Activated CD4-positive, CD25-positive, alpha-beta regulatory T cell treated with anti-CD3 and anti-CD28 coated beads, Interleukin-2, amount 50 U/mL, for 24 hours (primary cell): ENCODE measurements around the gene C1QTNF6.
"Not testable (repeated sequence)": the region's sequence is repeated elsewhere in the genome, so short reads cannot be mapped to it uniquely, and the experiment has no call there.

Source experiments
- ATAC-seq, 2 donors: fragments of 150-1000 bp; cut with Tn5 transposase; one replicate each; pipeline ENCODE4 v1.10.0; 2021; ENCODE audit warnings: mild to moderate bottlenecking in 1 of 2, moderate library complexity in 1 of 2

Gene C1QTNF6

DNA sequence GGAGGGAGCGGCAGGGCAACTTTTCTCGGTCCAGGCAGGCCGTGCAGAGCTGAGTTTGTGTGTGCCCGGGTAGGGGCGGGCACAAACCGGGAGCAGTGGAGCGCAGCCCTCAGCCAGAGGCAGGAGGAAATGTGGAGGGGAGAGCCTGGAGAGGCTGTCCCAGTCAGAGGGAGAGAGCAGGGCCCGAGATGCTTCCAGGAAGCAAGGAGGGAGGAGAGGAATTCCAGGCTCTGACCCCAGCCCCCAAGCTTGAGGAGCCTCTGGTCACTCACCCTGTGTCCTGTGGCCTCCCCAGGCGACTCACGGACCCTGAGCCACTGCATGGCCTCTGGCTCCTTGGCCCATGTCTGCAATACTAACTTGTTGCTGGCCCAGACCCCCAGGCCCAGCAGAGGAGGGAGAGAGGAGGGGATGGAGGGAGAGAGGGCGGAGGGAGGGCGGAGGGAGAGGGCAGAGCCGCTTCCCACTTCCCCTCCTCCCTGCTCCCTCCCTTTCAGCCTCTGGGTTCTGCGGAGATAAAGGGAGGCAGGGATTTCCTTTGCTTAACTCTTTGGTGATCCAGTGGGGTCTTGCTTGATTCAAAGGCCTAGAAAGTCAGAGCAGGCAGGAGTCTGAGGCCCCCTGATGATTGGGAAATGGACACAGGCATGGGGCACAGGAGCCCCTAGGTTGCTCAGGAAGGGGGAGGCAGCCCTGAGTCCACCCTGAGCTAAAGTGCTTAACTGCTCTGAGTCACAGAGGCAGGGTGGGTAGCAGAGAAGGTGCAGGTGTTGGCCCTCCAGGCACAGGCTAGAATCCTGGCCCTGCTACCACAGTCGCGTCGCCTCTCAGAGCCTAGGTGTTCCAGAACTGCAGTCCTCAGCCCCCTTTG lies at the start of gene C1QTNF6:
C1QTNF6 (minus strand) TSS at position 357 of the 871 bp plus-strand sequence; CDS start at position 323, 34 bp downstream.
- ATAC-seq: peak; percentile 23 to 31

DNA sequence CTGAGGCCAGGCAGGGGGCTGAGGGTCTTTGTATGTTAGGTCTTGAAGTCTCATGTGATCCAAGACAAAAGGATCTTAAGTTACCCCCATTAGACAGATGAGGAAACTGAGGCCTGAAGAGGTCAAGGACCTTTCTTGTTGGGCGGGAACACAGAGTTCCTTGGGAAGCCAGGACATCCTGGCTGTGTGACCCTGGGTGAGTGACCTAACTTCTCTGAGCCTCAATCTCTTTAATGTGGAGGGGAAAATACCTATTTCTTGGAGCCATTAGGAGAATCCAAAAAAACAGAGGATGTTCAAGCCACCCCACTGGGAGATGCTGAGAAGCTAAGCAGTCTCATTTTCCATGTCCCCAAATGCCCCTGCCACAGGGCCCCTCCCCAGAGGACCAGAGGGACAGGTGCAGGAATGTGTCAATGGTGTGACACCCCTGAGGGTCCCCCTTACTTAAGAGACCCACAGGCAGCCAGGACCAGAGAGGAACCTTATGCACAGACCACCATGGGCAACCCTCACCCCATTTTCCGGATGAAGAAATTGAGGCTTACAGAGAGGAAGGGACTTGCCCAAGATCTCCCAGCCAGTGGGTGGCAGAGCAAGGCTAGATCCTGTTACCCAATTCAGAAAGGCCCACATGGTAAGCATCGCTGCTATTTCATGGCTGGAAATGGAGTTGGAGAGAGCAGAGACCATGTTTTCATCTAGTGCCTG lies 48.0 kb upstream of the C1QTNF6 start:
- ATAC-seq: no peak

DNA sequence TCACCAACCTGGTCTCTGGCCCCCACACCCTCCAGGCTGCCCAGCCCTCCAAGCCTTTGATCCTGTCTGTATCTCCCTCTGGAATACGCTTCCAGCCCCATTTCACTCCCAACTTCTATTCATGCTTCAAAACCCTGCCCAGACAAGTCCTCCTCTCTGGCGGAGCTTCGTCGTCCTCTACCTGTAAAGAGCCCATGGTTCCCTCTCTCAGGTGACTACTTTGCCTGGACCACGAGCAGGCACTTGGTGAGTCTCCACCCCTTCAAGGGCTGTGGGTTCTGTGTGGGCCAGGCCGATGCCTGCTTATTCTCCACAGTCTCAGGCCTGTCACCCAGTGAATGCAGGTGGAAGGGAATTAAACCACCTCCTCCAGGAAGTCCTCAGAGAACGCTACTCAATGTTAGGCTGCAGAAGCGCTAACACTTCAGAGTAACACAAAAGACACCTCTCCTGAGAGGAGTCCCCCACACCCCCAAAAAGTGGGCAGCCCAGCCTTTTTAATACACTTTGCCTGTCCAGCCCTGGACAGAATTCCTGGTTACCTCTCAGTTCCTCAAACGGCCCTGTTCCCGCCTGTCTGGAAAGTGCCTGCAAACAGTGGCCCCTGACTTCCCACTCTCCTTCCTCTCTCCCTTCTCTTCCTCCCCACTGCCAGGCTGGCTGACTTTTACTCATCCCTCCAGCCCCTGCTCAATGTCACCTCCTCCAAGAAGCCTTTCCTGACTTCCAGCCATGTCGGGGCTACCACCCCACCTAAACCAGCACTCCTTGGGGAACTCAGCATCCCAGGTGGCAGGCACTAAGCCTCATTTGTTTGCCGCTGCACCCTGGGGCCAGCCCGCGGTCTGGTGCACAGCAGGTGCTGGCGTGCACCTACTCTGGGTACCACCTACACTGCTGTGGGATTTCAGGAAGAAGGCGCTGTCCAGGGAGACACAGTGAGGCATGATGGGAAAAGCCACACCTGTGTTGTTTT lies 47.0 kb upstream of the C1QTNF6 start:
- ATAC-seq: no peak

DNA sequence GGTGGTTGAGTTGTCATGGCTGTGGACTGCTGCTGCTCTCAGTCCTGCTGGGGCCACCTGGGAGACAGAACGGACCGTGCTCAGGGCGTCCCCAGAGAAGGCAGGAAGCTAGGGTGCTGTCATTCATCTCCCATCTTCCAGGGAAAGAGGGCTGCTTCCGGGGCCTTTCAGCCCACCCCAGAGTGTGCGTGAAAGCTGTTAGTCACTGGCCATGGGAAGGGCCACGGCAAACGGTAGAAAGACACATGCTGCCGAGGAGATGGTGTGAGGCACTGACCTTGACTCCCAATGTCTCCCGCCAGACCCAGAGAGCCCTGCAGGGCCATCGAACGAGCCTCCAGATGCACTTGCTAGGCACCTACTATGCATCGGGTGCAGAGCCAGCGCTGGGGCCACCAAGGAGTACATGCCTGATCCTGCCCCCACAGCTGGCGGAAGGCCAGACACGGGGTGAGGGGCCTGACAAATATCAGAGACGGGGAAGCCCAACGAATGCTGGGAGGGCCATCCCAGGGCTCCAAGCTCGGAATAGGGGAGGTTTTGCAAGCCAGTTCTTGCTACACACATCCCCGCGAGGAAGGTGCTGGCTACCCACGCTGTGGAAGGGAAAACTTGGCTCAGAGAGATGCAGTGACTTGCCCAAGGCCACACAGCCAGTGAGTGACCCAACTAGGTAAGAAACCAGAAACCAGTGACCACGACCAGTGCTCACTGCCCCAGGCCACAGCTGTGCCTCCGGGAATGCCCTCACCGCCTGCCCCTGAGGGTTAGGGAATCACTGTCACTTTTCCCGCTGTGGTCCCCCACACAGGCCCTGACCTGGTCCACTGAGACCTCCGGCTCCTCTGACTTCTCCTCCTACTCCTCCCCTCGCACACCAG lies 45.9 kb upstream of the C1QTNF6 start:
- ATAC-seq: no peak

DNA sequence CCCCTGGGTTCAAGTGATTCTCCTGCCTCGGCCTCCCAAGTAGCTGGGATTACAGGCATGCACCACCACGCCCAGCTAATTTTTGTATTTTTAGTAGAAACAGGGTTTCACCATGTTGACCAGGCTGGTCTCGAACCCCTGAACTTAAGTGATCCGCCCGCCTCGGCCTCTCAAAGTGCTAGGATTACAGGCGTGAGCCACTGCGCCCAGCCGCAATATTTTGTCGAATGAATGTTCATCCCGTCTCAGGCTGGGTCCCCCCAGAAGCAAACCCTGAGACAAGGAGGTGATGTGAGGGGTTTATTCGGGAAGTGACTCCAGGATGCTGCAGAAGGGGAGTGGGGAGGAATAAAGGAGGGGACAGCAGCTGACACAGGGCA lies 45.3 kb upstream of the C1QTNF6 start:
- not testable (repeated sequence) for ATAC-seq

DNA sequence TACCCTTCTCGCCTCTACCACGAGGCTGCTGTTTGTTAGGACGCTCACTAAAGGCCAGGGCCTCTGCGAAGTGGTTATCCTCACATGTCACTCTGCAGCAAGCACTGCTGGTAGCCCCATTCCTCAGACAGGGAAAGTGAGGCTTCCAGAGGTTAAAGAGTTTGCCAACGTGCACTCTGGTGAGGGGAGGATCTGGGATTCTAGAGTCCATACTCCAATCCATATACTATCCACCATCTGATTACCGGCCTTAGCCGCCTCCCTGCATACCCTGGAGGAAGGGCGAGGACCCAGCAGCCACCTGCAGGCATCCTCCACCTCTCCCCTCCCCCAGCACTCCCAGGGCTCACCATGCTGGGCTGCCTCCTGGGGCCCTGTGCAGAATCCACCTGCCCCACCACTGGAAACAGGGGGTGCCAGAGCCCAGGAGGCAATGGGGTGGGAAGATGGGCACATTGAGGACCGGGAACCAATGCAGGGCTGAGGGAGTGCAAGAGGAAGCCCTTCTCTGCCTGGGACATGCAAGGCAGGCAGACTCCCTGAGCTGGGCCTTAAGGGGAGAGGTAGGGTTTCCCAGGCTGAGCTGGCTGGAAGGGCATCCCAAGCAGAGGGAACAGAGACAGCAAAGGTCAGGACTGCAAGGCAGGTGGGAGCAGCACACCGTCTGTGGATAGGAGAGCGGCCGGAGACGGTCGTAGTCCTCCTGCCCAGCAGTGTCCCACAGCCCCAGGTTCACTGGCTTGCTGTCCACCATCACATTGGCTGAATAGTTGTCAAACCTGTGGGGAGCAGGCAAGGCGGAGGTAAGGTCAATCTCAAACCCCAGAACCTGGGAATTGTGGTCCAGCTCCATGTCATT lies 44.3 kb upstream of the C1QTNF6 start:
- no peak for ATAC-seq

DNA sequence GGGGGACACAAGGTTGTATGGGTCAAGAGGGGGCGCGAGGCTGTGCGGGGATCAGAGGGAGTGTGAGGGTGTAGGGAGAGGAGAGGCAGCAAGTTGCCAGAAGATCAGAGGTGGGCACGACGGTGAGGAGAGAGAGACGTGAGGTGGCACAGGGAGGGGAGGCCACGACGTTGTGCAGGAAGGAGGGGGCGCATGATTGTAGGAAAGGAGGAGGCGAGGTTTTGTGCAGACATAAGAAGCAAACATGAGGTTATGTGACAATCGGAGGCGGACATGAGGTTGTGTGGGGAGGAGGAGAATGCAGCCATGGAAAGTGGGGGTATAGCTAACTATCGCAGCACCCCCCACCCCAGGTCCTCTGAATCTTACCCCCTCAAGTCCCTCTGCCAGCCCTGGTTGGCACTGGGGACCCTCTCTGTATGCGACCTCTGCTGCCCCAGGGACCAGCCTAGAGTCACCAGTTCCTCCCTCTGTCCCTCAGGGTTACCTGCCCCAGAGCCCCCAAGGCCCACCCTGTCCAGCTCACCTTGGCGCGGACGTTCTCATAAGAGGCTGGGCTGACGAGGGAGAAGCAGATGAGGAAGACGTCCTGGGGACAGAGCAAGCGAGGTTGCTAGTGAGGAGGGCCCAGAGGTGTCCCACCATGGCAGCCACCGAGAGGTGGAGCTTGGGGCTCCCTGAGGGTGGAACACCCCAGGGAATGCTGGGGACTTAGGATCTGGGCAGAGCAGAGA lies 43.5 kb upstream of the C1QTNF6 start:
- no peak for ATAC-seq

DNA sequence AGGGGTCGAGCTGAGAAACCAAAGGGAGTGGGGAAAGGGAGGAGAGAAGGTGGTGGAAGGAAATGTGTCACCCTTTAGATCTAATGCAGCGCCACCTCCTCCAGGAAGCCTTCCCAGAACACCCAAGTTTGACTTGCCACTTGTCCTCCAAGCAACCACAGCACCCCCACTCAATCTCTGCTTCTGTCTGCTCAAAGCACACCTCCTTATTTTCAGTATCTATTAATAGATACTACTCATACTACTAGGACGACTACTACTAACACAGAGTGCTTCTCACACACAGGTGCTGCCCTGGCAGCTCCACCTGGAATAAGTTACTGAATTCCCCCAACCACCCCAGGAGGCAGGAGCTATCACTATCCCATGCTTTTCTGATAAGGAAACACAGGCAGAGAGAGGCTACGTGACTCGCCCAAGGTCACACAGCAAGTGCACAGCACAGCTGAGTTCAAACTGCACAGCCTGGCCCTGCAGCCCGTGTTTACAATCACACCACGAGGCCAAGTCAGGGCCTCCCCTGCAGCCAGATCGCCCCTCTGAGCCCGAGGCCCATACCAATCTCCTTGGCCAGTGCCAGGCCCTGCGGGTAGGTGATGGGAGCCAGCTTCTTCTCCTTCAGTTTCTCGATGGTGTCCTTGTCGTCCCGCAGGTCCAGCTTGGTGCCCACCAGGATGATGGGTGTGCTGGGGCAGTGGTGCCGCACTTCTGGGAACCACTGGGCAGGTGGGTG lies 42.8 kb upstream of the C1QTNF6 start:
- peak; percentile 70 to 73 for ATAC-seq

DNA sequence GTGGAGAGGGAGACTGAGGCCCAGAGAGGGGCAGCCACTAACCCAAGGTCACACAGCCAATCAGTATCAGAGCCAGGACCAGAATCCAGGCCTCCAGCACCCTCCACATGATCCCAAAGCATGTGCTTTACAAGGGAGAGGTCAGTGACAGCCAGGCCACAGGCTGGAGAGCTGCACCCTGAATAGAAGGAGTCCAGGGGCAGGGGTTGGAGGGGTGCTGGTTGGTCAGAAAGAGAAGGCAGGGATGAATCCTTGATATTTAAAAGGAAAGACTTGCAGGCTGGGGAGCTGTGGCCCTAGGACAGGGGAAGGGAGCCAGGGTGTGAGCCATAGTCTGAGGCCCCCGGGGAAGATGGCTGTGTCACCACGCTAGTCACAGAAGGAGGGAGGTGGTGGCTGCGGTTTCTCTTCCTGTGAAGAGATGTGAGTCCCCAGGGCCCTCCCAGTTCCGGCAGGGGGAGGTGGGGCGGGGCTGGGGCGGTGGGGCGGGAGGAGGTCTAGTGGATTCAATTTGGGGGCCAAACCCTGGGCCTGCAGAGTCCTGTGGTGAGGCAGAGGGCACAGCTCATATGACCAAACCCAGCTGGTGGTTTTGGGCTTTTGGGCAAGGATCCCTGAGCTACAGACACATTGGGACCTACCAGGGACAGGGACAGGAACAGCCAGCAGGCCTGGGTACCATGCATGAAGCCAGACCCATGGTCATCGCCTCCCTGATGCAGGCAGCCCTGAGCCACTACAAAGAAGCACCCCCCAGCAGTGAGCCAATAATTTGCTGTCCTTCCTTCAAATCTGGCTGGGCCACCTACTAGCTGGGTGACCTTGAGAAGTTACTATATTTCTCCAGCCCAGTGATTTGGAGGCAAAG lies 42.0 kb upstream of the C1QTNF6 start:
- peak; percentile 84 for ATAC-seq

DNA sequence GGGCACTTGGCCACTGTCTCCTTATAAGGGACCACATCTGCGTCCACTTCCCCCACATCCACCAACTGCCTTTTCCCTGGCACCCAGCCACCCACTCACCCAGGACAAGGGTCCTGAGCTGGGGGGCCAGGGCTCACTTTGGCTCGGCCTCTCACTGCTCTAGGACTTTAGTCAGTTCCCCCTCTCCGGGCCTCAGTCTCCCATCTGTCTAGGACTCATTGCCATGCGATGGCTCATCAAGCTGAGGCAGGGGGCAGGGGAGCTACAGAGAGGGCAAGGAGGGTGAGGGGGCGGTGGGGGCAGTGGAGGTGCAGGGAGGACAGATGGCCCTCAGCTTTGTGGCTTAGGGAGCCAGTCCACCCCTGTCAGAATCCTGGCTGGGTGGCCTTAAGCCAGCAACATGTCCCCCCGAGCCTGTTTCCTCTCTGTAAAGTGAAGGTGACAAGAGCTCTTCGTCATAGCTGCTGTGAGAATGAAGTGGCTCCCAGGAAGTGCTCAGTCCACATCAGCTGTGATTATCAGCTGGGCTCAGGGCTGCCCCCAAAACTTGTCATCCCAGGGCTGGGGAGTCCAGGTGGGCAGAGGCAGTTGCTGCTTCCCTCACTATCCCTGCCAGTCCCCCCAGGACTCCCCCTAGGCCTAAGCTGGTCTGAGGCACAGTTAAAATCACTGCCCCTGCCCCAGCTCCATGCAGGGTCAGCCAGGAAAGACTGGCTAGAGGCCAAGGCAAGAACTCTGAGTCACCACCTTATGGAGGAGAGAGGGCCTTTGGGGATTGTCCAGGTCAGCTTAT lies 41.2 kb upstream of the C1QTNF6 start:
- peak; percentile 19 to 27 for ATAC-seq

DNA sequence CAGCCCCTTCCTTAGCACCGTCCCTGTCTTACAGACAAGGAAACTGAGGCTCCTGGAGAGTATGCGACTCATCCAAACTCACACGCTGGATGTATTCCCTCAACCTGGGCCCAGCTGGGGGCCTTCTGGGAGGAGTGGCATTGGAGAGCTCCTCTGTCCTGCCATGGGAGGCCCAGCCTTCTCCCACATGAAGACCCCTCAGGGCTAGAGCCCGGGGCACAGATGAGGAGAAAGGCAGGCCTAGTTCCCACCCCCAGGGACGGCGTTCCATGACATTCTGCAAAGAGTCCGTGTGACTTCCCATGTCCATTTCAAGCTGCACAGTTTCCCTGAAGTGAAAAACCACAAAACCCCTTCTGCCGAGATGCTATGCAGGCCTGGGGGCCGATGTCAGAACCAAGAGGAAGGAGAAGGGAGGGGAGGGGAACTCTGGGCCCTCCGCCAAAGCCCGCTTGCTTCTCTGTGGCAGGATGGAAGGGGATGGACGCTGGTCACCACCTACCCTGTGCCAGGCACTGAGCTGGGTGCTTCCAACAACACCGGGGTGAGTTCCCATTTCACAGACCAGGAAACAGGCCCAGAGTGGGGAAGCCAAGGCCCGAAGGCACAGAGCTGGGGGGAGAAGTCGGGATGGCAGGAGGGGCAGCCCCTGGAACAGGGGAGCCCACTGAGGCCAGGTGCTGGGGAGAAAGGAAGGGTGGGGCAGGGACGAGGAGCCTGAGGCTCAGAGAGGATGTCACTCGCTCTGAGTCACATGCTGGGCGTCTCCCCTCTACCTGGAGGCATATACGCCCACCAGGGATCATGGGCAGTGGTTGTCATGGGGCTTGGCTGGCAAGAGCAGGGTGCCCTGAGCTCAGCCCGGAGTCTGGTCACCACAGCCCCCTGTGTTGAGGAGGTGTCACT lies 40.3 kb upstream of the C1QTNF6 start:
- peak in 1 of 2 donors; percentile 4 for ATAC-seq

DNA sequence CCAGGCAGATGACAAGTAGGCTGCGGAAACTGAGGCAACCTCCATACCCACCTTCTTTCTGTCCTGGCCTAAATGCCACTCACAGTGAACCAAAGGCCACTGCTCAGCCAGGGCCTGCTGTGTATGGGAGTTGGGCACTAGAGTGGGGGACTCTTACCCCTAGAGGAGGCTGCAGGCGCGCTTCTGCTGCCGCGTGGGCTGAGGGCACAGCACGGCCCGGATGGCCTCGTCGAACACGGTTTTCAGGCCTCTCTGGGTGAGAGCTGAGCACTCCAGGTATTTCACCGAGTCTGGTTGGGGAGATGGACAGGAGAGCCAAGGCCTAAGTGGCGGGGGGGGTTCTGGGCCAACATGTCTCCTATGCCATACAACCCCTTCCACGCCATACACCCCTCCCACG lies 38.5 kb upstream of the C1QTNF6 start:
- no peak for ATAC-seq

DNA sequence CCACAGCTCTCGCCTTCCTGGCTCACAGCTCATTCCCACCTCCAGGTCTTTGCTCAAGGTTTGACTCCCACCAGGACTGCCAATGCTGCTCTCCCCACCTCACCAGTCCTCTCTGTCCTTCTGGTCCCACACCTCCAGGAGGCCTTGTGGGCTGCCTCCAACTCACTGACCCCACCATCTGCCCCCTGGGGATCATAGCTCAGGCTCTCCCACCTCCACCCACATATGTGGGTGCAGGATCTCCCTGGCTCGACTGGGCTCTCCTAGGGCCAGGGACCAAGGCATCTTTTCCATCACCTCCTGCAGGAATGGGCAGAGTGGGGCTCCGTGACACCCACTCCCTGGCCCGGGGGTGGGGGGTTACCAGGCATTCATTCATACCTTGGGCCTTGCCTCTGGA lies 38.0 kb upstream of the C1QTNF6 start:
- no peak for ATAC-seq

DNA sequence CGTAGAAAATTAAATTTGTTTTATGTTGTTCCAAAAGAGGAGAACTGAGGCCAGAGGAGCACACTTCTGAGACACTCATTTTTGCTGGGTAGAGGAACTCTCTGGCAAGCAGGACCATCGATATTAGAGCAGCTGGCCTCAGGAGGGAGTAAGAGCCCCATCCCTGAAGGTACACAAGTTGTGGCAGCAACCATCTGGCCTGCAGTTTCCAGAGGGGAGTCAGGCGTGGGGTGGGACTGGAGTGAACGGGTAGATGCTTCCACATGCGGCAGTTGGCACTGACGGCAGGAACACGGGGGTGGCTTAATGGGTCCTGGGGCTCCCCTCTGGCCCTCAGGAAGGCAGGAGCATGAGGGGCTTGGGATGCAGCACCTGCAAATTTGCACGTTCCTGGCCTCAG lies 37.4 kb upstream of the C1QTNF6 start:
- ATAC-seq: no peak

DNA sequence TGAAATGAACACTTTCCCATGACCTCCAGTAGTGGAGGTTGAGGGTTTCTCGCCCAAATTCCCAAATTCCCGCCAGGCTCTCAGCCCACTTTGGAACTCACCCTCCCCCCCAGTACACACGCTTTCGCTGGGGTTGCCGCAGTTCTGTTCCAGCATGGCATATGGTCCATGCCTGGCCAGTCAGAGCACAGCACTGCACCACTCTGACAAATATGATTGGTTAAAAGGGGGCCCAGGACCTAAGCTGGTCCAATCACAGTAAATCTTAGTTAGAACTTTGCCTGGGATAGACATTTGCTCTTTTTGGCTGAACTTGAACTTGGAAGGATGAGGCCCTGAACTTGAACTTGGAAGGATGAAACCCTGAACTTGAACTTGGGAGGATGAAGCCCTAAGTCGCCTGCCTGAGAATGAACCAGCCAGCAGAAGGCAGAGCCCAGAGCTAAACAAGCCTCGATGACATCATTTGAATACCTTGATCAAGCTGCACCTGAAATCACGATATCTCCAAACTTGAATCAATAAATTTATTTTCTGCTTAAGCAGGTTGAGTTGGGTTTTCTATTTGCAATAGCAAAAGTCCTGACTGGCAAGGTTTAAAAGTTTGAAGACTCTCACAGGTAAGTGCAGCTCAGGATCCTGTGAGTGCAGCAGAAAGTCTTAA lies 36.8 kb upstream of the C1QTNF6 start:
- no peak for ATAC-seq
